ENCODE results near the gene NTM.

Gene NTM

GRCh38 chr11:132242632-132243031 is 872.2 kb downstream of the NTM start:
- peak in 2 of 3 experiments; percentile 24 to 57 for DNase-seq

- peak in 2 of 3 experiments; percentile 64 to 80 for DNase-seq
Measured at GRCh38 chr11:132244846-132245245, 874.4 kb downstream of the NTM start.

GRCh38 chr11:132245403-132246385 is 875.3 kb downstream of the NTM start:
- DNase-seq, result peak in 1 of 3 experiments; percentile 79

- peak in 2 of 3 experiments; percentile 38 to 63 for DNase-seq
Measured at GRCh38 chr11:132248580-132248979, 878.2 kb downstream of the NTM start.

GRCh38 chr11:132249256-132249655 is 878.8 kb downstream of the NTM start:
- DNase-seq, result no peak

GRCh38 chr11:132251061-132251460 is 880.6 kb downstream of the NTM start:
- DNase-seq, result peak in 1 of 3 experiments; percentile 32

GRCh38 chr11:132253469-132254264 is 883.3 kb downstream of the NTM start:
- no peak for DNase-seq

GRCh38 chr11:132254906-132255305 is 884.5 kb downstream of the NTM start:
- no peak for DNase-seq

- DNase-seq, result peak in 1 of 3 experiments; percentile 31
Measured at GRCh38 chr11:132256528-132257279, 886.3 kb downstream of the NTM start.

- DNase-seq, result peak in 2 of 3 experiments; percentile 19 to 42
Measured at GRCh38 chr11:132257871-132258270, 887.5 kb downstream of the NTM start.

- DNase-seq, result no peak
Measured at GRCh38 chr11:132258875-132259274, 888.5 kb downstream of the NTM start.

GRCh38 chr11:132260636-132261035 is 890.2 kb downstream of the NTM start:
- DNase-seq, result no peak

- no peak for DNase-seq
Measured at GRCh38 chr11:132263241-132263640, 892.8 kb downstream of the NTM start.

- DNase-seq, result no peak
Measured at GRCh38 chr11:132263875-132264274, 893.5 kb downstream of the NTM start.

- DNase-seq, result no peak
Measured at GRCh38 chr11:132264616-132265015, 894.2 kb downstream of the NTM start.

- DNase-seq, result peak; percentile 7 to 56 (median 46)
Measured at GRCh38 chr11:132278801-132279574, 908.6 kb downstream of the NTM start.

GRCh38 chr11:132284048-132284447 is 913.6 kb downstream of the NTM start:
- DNase-seq, result no peak

- no peak for DNase-seq
Measured at GRCh38 chr11:132284611-132285010, 914.2 kb downstream of the NTM start.

- no peak for DNase-seq
Measured at GRCh38 chr11:132285631-132286030, 915.2 kb downstream of the NTM start.

GRCh38 chr11:132286106-132286505 is 915.7 kb downstream of the NTM start:
- DNase-seq, result no peak

- DNase-seq, result no peak
Measured at GRCh38 chr11:132288036-132288435, 917.6 kb downstream of the NTM start.

All from NCI-H1417 (cell line).